Panc1 (cell line): ENCODE results near the gene CCAR1.

Experiments
- POLR2AphosphoS5 ChIP-seq: IDR thresholded peaks from 2 replicates; pipeline ENCODE4 v1.6.1; 2012; ENCODE audit warnings: mild to moderate bottlenecking, low read depth, low read length, moderate library complexity
- SIN3A ChIP-seq: IDR thresholded peaks from 2 replicates; pipeline ENCODE4 v1.6.1; 2012; ENCODE audit warnings: low read depth, mild to moderate bottlenecking, low read length, moderate library complexity, borderline replicate concordance; ENCODE audit not compliant: insufficient read depth
- TCF7L2 ChIP-seq: IDR thresholded peaks from 2 replicates; pipeline ENCODE4 v1.6.1; 2011; ENCODE audit warnings: mild to moderate bottlenecking, low read depth, low read length, inconsistent platforms
- TF ChIP-seq, protein P1 (sequence below): fragments of 450-650 bp; IDR thresholded peaks from 2 replicates; pipeline ENCODE4 v1.5.1; 2017; ENCODE audit warnings: mild to moderate bottlenecking
- TF ChIP-seq, protein P2 (sequence below), 2 experiments: IDR thresholded peaks; 2 replicates each; pipeline ENCODE4 v1.6.1; 2011 to 2012; ENCODE audit warnings: low read depth in 2 of 2, control low read depth in 1 of 2, low read length in 1 of 2, mild to moderate bottlenecking in 1 of 2, moderate library complexity in 1 of 2; ENCODE audit not compliant: insufficient read depth in 1 of 2

DNA sequence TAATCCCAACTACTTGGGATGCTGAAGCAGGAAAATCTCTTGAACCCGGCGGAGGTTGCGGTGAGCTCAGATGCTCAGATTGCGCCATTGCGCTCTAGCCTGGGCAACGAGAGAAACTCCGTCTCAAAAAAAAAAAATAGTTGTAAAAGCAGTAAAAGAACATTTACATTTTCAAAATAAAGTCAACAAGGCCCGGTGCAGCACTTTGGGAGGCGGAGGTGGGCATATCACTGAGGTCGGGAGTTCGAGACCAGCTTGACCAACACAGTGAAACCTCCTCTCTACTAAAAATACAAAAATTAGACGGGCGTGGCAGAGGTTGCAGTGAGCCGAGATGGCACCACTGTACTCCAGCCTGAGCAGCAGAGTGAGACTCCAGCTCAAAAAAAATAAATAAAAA, 4.0 kb downstream of the CCAR1 start:
- TF ChIP-seq, protein P1, sequence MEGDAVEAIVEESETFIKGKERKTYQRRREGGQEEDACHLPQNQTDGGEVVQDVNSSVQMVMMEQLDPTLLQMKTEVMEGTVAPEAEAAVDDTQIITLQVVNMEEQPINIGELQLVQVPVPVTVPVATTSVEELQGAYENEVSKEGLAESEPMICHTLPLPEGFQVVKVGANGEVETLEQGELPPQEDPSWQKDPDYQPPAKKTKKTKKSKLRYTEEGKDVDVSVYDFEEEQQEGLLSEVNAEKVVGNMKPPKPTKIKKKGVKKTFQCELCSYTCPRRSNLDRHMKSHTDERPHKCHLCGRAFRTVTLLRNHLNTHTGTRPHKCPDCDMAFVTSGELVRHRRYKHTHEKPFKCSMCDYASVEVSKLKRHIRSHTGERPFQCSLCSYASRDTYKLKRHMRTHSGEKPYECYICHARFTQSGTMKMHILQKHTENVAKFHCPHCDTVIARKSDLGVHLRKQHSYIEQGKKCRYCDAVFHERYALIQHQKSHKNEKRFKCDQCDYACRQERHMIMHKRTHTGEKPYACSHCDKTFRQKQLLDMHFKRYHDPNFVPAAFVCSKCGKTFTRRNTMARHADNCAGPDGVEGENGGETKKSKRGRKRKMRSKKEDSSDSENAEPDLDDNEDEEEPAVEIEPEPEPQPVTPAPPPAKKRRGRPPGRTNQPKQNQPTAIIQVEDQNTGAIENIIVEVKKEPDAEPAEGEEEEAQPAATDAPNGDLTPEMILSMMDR: no peak
- TF ChIP-seq POLR2AphosphoS5: no peak
- no peak for TF ChIP-seq SIN3A
- TF ChIP-seq, protein P2, sequence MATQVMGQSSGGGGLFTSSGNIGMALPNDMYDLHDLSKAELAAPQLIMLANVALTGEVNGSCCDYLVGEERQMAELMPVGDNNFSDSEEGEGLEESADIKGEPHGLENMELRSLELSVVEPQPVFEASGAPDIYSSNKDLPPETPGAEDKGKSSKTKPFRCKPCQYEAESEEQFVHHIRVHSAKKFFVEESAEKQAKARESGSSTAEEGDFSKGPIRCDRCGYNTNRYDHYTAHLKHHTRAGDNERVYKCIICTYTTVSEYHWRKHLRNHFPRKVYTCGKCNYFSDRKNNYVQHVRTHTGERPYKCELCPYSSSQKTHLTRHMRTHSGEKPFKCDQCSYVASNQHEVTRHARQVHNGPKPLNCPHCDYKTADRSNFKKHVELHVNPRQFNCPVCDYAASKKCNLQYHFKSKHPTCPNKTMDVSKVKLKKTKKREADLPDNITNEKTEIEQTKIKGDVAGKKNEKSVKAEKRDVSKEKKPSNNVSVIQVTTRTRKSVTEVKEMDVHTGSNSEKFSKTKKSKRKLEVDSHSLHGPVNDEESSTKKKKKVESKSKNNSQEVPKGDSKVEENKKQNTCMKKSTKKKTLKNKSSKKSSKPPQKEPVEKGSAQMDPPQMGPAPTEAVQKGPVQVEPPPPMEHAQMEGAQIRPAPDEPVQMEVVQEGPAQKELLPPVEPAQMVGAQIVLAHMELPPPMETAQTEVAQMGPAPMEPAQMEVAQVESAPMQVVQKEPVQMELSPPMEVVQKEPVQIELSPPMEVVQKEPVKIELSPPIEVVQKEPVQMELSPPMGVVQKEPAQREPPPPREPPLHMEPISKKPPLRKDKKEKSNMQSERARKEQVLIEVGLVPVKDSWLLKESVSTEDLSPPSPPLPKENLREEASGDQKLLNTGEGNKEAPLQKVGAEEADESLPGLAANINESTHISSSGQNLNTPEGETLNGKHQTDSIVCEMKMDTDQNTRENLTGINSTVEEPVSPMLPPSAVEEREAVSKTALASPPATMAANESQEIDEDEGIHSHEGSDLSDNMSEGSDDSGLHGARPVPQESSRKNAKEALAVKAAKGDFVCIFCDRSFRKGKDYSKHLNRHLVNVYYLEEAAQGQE (IDR thresholded peaks at IDR 0.05; ENCODE audit: insufficient read depth in 1 of 2, low read depth in 2 of 2, low read length in 1 of 2): no peak
- no peak for TF ChIP-seq TCF7L2
